Testis (tissue), 3 donors: ENCODE results near the gene HECW1. TPM values are rescaled to one million over a fixed set of nuclear protein-coding genes. Genes with fewer than 3 reads are reported as not detected.
"Not testable (repeated sequence)": the region's sequence is repeated elsewhere in the genome, so short reads cannot be mapped to it uniquely, and the experiment has no call there.

Experiments used
- DNase-seq: peaks from one replicate; pipeline ENCODE4 v3.0.0-alpha.2; 2019
- H3K27ac ChIP-seq, 2 donors: fragments of 200-600 bp; sonication (generic); one replicate each; pipeline ENCODE4 v1.5.1; 2019
- H3K27me3 ChIP-seq: fragments of 200-600 bp; sonication (generic); one replicate; pipeline ENCODE4 v1.5.1; 2019
- H3K36me3 ChIP-seq: fragments of 200-600 bp; sonication (generic); one replicate; pipeline ENCODE4 v1.5.1; 2017; ENCODE audit warnings: low read depth; ENCODE audit errors: missing control alignments
- H3K4me1 ChIP-seq: fragments of 200-600 bp; sonication (generic); one replicate; pipeline ENCODE4 v1.5.1; 2019
- H3K4me3 ChIP-seq, 2 donors: fragments of 200-600 bp; sonication (generic); one replicate each; pipeline ENCODE4 v1.5.1; 2017 to 2019
- H3K9me3 ChIP-seq: fragments of 200-600 bp; sonication (generic); one replicate; pipeline ENCODE4 v1.5.1; 2017
- POLR2A ChIP-seq: fragments of 450-650 bp; IDR thresholded peaks from one replicate; pipeline ENCODE4 v1.6.1; 2017; ENCODE audit warnings: antibody characterized with exemption, mild to moderate bottlenecking, moderate library complexity
- WGBS, 2 donors: methylation state at CpG; one replicate each; pipeline ENCODE4 v1.1.5; 2018; 5-methylcytosine and 5-hydroxymethylcytosine counted together
- intact Hi-C: fragments of 100-400 bp; cut with DNase I; formaldehyde crosslinking; loops from one replicate; pipeline ENCODE4 v1.15.1; 2023; ENCODE audit warnings: low total_unique reads
- polyA plus RNA-seq: library from polyadenylated mRNA; stranded (reverse); fragments of 350-450 nt; fragmentation: Illumina TruSeq; extraction: RNeasy Lipid Tissue Mini Kit (QIAGEN cat#74804); gene quantifications from one replicate; pipeline ENCODE4 v1.2.3, GENCODE V29; 2014; ENCODE audit warnings: low read depth, low replicate concordance; ENCODE audit not compliant: insufficient read depth
- total RNA-seq, 2 donors: library from RNA; depleted of rRNA; stranded (reverse); fragments of >200 nt; gene quantifications; one replicate each; pipeline ENCODE4 v1.2.3, GENCODE V29; 2016
- TF ChIP-seq, protein P1 (sequence below), 3 experiments: fragments of 450-650 bp in 2 of 3; fragments of 200-600 bp in 1 of 3; sonication (generic) in 1 of 3; IDR thresholded peaks; one replicate each; pipeline ENCODE4 v1.5.1; 2016 to 2019; ENCODE audit warnings: antibody characterized with exemption in 3 of 3, mild to moderate bottlenecking in 2 of 3, moderate library complexity in 1 of 3

The HECW1 gene
- total and polyA plus RNA-seq, 3 donors from 2014 or later: 3.2 to 14.5 (median 5.0) TPM

DNA sequence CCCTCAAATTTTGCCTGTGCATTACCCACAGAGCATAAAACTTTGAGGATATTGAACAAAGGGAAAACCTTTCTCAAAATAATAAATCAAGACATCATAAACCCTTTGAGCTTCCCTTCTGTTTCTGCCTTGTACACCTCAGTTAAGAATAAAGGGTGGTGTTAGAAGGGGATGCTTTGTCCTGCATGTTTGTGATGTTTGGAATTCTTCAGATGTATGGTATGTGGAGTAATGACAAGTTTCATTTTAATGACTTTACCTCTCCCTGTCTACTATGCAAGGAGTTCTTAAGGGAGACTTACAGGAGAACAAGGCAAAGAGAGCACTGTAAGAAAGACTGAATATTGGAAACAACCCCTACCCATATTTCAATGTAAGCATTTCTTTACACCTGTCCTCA, 99.2 kb downstream of the HECW1 start:
- no peak for DNase-seq
- H3K27ac ChIP-seq: no peak overlapping the region
- H3K9me3 ChIP-seq: no peaks in the 10 kb centered on the region
- no peak overlapping the region for H3K4me3 ChIP-seq
- TF ChIP-seq, protein P1, sequence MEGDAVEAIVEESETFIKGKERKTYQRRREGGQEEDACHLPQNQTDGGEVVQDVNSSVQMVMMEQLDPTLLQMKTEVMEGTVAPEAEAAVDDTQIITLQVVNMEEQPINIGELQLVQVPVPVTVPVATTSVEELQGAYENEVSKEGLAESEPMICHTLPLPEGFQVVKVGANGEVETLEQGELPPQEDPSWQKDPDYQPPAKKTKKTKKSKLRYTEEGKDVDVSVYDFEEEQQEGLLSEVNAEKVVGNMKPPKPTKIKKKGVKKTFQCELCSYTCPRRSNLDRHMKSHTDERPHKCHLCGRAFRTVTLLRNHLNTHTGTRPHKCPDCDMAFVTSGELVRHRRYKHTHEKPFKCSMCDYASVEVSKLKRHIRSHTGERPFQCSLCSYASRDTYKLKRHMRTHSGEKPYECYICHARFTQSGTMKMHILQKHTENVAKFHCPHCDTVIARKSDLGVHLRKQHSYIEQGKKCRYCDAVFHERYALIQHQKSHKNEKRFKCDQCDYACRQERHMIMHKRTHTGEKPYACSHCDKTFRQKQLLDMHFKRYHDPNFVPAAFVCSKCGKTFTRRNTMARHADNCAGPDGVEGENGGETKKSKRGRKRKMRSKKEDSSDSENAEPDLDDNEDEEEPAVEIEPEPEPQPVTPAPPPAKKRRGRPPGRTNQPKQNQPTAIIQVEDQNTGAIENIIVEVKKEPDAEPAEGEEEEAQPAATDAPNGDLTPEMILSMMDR (IDR thresholded peaks at IDR 0.05): no peak
- no peak for TF ChIP-seq POLR2A
- no peaks in the 10 kb centered on the region for H3K36me3 ChIP-seq
- H3K4me1 ChIP-seq: no peaks in the 10 kb centered on the region
- intact Hi-C loops: no loop called here
- no peaks in the 10 kb centered on the region for H3K27me3 ChIP-seq

DNA sequence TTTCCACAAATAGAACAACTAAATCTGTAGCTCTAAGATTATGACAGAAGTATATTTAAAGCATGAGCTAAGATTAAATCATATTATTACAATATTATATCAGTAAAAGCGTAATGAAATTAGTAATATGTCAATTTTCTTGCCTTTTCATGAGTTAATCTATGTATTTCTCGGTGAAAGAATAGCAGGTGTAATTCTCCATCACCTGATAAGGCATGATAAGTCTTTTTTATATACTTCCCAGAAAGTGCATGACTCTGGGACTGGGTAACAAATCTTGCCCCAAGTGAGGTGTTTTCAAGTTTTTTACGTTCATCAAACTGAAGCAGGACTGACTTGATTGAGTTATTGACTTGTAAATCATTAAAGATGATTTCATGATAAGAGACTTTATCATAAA, 100.5 kb downstream of the HECW1 start:
- intact Hi-C loops: no loop called here
- Histone ChIP-seq H3K9me3 (no peaks in the 10 kb centered on the region), H3K4me3 (no peak overlapping the region), H3K27me3 (no peaks in the 10 kb centered on the region), H3K27ac (no peak overlapping the region), H3K4me1 (no peaks in the 10 kb centered on the region), H3K36me3 (no peaks in the 10 kb centered on the region)
- 80 to 87% methylated on average over 3 of the region's 3 CpGs for WGBS, 2 donors
- TF ChIP-seq, protein P1 (IDR thresholded peaks at IDR 0.05): no peak
- TF ChIP-seq POLR2A: no peak
- no peak for DNase-seq

DNA sequence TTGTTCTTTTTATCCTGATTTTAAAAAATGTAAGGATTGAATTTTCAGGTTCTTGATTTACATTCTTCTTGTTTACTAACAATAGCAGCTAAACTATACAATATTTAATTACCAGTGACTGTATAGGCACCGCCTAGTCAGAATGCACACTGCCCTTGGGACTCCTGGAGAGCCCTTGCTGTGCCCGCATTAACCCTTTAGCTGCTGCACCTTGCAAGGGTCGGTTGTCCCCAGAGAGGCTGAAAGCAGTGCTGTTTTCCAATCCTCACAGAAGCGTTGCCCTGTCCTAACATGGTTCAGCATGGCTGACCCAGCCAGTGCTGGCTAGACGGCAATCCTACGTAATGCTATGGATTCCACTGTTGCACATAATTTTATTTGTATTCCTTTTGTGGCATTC, 102.6 kb downstream of the HECW1 start:
- no peaks in the 10 kb centered on the region for H3K4me1 ChIP-seq
- intact Hi-C loops: no loop called here
- no peaks in the 10 kb centered on the region for H3K9me3 ChIP-seq
- no peak for DNase-seq
- H3K36me3 ChIP-seq: no peaks in the 10 kb centered on the region
- 73 to 83% methylated on average over 6 of the region's 6 CpGs for WGBS, 2 donors
- no peak for TF ChIP-seq POLR2A
- TF ChIP-seq, protein P1 (IDR thresholded peaks at IDR 0.05): no peak
- H3K4me3 ChIP-seq: no peak overlapping the region
- no peaks in the 10 kb centered on the region for H3K27me3 ChIP-seq
- no peak overlapping the region for H3K27ac ChIP-seq

DNA sequence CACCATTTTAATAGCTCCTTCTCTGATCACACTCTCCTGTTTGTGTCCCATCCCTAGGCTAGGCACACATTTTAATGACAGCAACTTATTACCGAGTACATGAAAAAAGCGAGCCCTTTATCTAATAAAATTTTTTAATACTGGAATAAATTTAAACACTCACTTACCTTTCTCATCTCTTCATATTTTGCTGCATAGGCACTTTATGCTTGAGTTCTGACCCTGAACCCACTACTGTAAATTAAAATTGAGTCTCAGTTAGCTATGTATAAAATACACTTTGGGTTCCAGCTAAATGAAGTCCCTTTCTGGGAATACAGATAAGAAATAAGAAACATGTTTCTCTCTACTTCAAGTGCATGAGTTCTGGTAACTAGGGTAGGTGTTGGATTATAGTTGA, 104.6 kb downstream of the HECW1 start:
- 89 to 92% methylated on average over 2 of the region's 2 CpGs for WGBS, 2 donors
- no peaks in the 10 kb centered on the region for H3K9me3 ChIP-seq
- H3K4me3 ChIP-seq: no peak overlapping the region
- intact Hi-C loops: no loop called here
- no peak overlapping the region for H3K27ac ChIP-seq
- TF ChIP-seq POLR2A: no peak
- TF ChIP-seq, protein P1 (IDR thresholded peaks at IDR 0.05): no peak
- no peaks in the 10 kb centered on the region for H3K36me3 ChIP-seq
- H3K4me1 ChIP-seq: no peaks in the 10 kb centered on the region
- H3K27me3 ChIP-seq: no peaks in the 10 kb centered on the region
- DNase-seq: no peak

DNA sequence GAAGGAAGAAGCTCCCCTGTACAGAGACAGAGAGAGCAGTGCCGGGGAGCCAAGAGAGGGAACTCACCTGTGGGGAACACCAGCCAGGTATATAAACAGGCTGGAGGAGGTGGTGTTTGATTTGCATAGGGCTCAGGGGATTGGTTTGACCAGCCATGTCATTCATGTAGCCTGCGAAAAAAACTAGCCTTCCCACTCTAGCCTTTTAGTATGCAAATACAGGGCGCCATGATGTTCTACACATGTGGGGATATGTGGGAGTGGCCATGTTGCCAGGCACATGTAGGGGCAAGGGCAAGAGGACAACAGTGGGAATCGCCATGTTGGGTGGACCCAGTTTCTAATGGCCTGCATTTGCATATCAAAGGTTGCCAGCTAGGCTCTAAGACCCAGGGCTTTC, 106.5 kb downstream of the HECW1 start:
- not testable (repeated sequence) for H3K4me3 ChIP-seq, DNase-seq
- 92 to 95% methylated on average over 4 of the region's 4 CpGs for WGBS, 2 donors

More for the DNA sequence above, 106.5 kb downstream of the HECW1 start:
- intact Hi-C loops, H3K9me3 ChIP-seq, H3K27me3 ChIP-seq, H3K27ac ChIP-seq, H3K36me3 ChIP-seq, H3K4me1 ChIP-seq: not testable (repeated sequence)
